Stomach smooth muscle (tissue), 2 donors: Measurements from ENCODE around the gene FBXO28.

Experiments
- H3K27ac ChIP-seq: one replicate; pipeline ENCODE4 v1.7.0; 2013; ENCODE audit warnings: mild to moderate bottlenecking, low read length, inconsistent platforms
- H3K27me3 ChIP-seq, 2 donors: one replicate each; pipeline ENCODE4 v1.7.0; 2013; ENCODE audit warnings: low read length in 2 of 2; ENCODE audit not compliant: insufficient read depth in 2 of 2, control insufficient read depth in 1 of 2
- H3K36me3 ChIP-seq, 2 donors: one replicate each; pipeline ENCODE4 v1.7.0; 2013; ENCODE audit warnings: low read length in 2 of 2; ENCODE audit not compliant: control insufficient read depth in 2 of 2, insufficient read depth in 2 of 2
- H3K4me1 ChIP-seq: one replicate; pipeline ENCODE4 v1.7.0; 2013; ENCODE audit warnings: low read length; ENCODE audit not compliant: control insufficient read depth, insufficient read depth
- H3K4me3 ChIP-seq, 2 donors: one replicate each; pipeline ENCODE4 v1.7.0; 2013; ENCODE audit warnings: low read length in 2 of 2
- H3K9ac ChIP-seq, 2 donors: one replicate each; pipeline ENCODE4 v1.7.0; 2013; ENCODE audit warnings: low read length in 2 of 2, mild to moderate bottlenecking in 1 of 2
- H3K9me3 ChIP-seq, 2 donors: one replicate each; pipeline ENCODE4 v1.7.0; 2013; ENCODE audit warnings: low read length in 2 of 2; ENCODE audit not compliant: control insufficient read depth in 2 of 2
- donor health status: healthy.
- donor health status: Pancreatic carcinoma.

The FBXO28 gene

GRCh38 chr1:224188286-224188685 lies 74.4 kb downstream of the FBXO28 start:
- Histone ChIP-seq H3K9me3 (no peaks in the 10 kb centered on the region), H3K4me3 (no peak overlapping the region), H3K4me1 (peaks cover 13% of the 10 kb centered on the region), H3K27me3 (no peaks in the 10 kb centered on the region), H3K9ac (no peak overlapping the region), H3K36me3 (peaks cover 4% of the 10 kb centered on the region in 2 donors), H3K27ac (no peak overlapping the region)

DNA sequence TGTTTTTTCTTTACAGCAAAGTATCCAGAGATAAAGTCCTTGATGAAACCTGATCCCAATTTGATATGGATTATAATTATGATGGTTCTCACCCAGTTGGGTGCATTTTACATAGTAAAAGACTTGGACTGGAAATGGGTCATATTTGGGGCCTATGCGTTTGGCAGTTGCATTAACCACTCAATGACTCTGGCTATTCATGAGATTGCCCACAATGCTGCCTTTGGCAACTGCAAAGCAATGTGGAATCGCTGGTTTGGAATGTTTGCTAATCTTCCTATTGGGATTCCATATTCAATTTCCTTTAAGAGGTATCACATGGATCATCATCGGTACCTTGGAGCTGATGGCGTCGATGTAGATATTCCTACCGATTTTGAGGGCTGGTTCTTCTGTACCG lies 75.7 kb downstream of the FBXO28 start:
- Histone ChIP-seq H3K27ac (no peak overlapping the region), H3K4me1 (peaks cover 9% of the 10 kb centered on the region)

GRCh38 chr1:224192082-224192788 lies 78.3 kb downstream of the FBXO28 start:
- Histone ChIP-seq H3K9ac (no peak overlapping the region), H3K27ac (no peak overlapping the region)

More for the DNA sequence above, 75.7 kb downstream of the FBXO28 start:
- Histone ChIP-seq H3K27me3 (no peaks in the 10 kb centered on the region), H3K36me3 (peaks cover 4 to 7% of the 10 kb centered on the region in 2 donors), H3K9me3 (no peaks in the 10 kb centered on the region), H3K9ac (no peak overlapping the region), H3K4me3 (no peak overlapping the region)

GRCh38 chr1:224193319-224193966 lies 79.5 kb downstream of the FBXO28 start:
- Histone ChIP-seq H3K4me3 (no peak overlapping the region), H3K27ac (no peak overlapping the region), H3K4me1 (no peaks in the 10 kb centered on the region), H3K27me3 (no peaks in the 10 kb centered on the region), H3K9me3 (no peaks in the 10 kb centered on the region), H3K9ac (no peak overlapping the region), H3K36me3 (peaks cover 4 to 7% of the 10 kb centered on the region in 2 donors)

More at GRCh38 chr1:224192082-224192788, 78.3 kb downstream of the FBXO28 start:
- Histone ChIP-seq H3K27me3 (no peaks in the 10 kb centered on the region), H3K36me3 (peaks cover 4 to 7% of the 10 kb centered on the region in 2 donors), H3K9me3 (no peaks in the 10 kb centered on the region), H3K4me3 (no peak overlapping the region), H3K4me1 (peaks cover 2% of the 10 kb centered on the region)

DNA sequence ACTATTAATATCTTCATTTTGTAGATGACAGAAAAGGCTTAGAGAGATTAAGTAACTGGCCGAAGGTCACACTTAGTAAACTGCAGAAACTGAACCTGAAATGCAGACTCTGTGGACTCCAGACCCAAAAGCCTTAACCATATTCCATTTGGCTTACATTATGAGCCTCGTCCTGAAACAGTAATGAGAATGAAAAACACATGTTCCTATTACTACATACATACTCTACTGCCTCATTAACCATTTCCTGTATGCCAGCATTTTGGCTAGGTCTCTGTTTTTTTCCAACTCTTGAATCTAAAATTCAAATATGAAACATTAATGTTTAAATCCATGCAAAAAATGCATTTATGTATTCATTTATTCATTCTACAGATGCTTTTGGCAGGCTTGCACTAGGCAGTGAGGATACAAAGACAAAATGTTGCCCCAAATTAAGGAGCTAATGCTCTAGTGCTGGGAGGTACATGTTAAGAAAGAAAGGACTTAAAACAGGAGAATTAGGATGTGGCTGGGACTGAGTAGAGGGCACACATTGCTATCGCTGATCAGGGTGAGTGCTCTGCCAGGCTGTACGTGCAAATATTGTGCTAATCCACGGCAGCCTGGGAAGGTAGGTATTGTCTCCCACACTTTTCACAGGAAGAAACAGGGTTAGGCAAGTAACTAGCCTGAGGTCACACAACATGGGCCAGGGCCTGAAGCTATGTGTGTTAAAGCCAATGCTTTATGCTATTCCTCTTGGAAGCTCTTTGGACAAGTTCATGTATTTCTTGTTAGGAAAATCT lies 83.1 kb downstream of the FBXO28 start:
- Histone ChIP-seq H3K36me3 (peaks cover 5 to 12% of the 10 kb centered on the region in 2 donors), H3K27me3 (no peaks in the 10 kb centered on the region), H3K4me1 (no peaks in the 10 kb centered on the region), H3K9me3 (no peaks in the 10 kb centered on the region), H3K27ac (no peak overlapping the region), H3K9ac (no peak overlapping the region), H3K4me3 (no peak overlapping the region)

GRCh38 chr1:224198572-224198971 lies 84.7 kb downstream of the FBXO28 start:
- H3K36me3 ChIP-seq, result peaks cover 0 to 8% of the 10 kb centered on the region in 2 donors
- no peaks in the 10 kb centered on the region for H3K9me3 ChIP-seq
- H3K27me3 ChIP-seq, result no peaks in the 10 kb centered on the region
- peaks cover 6% of the 10 kb centered on the region for H3K4me1 ChIP-seq
- no peak overlapping the region for H3K27ac ChIP-seq
- no peak overlapping the region for H3K4me3 ChIP-seq
- H3K9ac ChIP-seq, result no peak overlapping the region

GRCh38 chr1:224199679-224200078 lies 85.8 kb downstream of the FBXO28 start:
- H3K36me3 ChIP-seq, result peaks cover 0 to 8% of the 10 kb centered on the region in 2 donors
- H3K4me3 ChIP-seq, result no peak overlapping the region
- no peaks in the 10 kb centered on the region for H3K27me3 ChIP-seq
- H3K4me1 ChIP-seq, result peaks cover 14% of the 10 kb centered on the region
- no peak overlapping the region for H3K9ac ChIP-seq
- no peaks in the 10 kb centered on the region for H3K9me3 ChIP-seq
- H3K27ac ChIP-seq, result no peak overlapping the region

- no peak overlapping the region for H3K4me3 ChIP-seq
- peaks cover 18% of the 10 kb centered on the region for H3K4me1 ChIP-seq
- H3K9me3 ChIP-seq, result no peaks in the 10 kb centered on the region
- H3K9ac ChIP-seq, result no peak overlapping the region
- no peak overlapping the region for H3K27ac ChIP-seq
- H3K27me3 ChIP-seq, result no peaks in the 10 kb centered on the region
- H3K36me3 ChIP-seq, result peaks cover 0 to 8% of the 10 kb centered on the region in 2 donors
Observed at GRCh38 chr1:224201383-224201782, 87.5 kb downstream of the FBXO28 start.

DNA sequence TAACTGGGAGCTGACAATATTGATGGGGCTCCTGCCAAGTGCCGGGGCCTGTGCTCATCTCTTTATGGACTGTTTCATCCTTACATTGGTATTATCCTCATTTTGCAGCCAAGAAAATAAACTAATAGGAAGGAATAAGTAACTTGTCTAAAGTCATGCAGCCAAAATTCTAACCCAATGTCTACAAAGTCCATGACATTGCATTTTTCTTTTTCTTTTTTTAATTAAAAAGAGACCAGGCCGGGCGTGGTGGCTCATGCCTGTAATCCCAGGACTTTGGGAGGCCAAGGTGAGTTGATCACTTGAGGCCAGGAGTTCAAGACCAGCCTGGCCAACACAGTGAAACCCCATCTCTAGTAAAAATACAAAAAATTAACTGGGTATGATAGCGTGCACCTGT lies 87.9 kb downstream of the FBXO28 start:
- Histone ChIP-seq H3K4me3 (no peak overlapping the region), H3K4me1 (peaks cover 18% of the 10 kb centered on the region), H3K27ac (no peak overlapping the region), H3K9me3 (no peaks in the 10 kb centered on the region), H3K36me3 (peaks cover 0 to 8% of the 10 kb centered on the region in 2 donors), H3K9ac (no peak overlapping the region), H3K27me3 (no peaks in the 10 kb centered on the region)

DNA sequence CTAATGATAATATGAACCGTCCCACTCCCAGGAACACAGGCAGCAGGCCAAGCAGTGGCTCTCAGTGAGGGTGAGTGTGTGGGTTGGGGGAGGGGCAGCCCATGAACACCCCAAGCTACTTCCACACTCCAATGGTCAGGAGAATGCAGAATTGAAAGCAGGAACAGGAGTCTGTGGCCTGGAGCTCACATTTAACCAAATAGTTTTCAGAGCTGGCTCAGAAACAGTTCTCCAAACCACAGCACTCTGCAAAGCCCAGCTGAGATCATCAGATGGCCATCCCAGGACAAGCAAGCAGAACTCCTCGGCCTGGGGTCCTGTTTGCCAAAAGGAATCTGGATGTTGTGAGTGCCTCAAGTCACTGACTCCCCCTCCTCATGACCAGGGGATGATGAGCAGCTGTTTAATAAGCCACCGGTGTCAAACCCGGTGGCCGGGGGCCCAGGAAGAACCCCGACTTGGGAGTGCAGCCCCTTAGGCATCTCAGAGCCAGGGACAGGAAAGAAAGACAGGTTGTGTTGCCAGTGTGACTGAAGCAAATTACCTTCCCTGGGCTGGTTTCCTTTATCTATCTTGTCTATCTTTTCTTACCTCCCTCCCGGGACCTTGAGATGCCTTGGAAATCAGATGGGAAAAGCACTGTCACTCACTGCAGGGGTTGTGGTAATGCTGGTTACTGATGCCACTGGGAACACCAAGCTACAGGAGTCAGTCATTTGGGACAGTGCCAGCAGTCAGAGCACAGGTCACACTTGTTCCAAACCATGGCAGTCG lies 89.5 kb downstream of the FBXO28 start:
- Histone ChIP-seq H3K27ac (no peak overlapping the region), H3K9me3 (no peaks in the 10 kb centered on the region), H3K27me3 (no peaks in the 10 kb centered on the region), H3K4me3 (no peak overlapping the region), H3K4me1 (peaks cover 18% of the 10 kb centered on the region), H3K9ac (no peak overlapping the region), H3K36me3 (peaks cover 0 to 8% of the 10 kb centered on the region in 2 donors)
